PC-9 (cell line): Measurements from ENCODE around the gene STRA6. TPM values are rescaled to one million over a fixed set of nuclear protein-coding genes. Genes with fewer than 3 reads are reported as not detected.

Source experiments
- Bru-seq: library from RNA; stranded (reverse); fragments of 400-500 nt; gene quantifications from one replicate; lab custom pipeline; 2021; lab: Mats Ljungman, UMichigan
- BruChase-seq, 2 experiments: library from RNA; stranded (reverse); fragments of 400-500 nt; gene quantifications; one replicate each; lab custom pipeline; 2021; lab: Mats Ljungman, UMichigan
- BruUV-seq: library from RNA; stranded (reverse); fragments of 400-500 nt; replicated peaks from 2 replicates; lab custom pipeline; 2021; lab: Mats Ljungman, UMichigan
- CTCF ChIA-PET: fragments of 300-600 bp; sonication (Branson Sonifier 250); formaldehyde crosslinking; loops from one replicate; lab custom pipeline; 2022; ENCODE audit warnings: antibody characterized with exemption; lab: Charles Lee
- POLR2A ChIA-PET: fragments of 300-600 bp; sonication (Branson Sonifier 250); formaldehyde crosslinking; loops from one replicate; lab custom pipeline; 2022; ENCODE audit warnings: antibody characterized with exemption; ENCODE audit not compliant: unreplicated experiment; lab: Charles Lee
- DNase-seq, 2 experiments: peaks; one replicate each; pipeline versions ENCODE4 v3.0.0 to v3.0.0-alpha.2; 2015 to 2022; ENCODE audit warnings: mixed read lengths in 1 of 2
- H2AFZ ChIP-seq: fragments of 200-600 bp; sonication (generic); 2 replicates; pipeline ENCODE4 v1.8.1; 2017; ENCODE audit warnings: antibody characterized with exemption
- H3F3A ChIP-seq: fragments of 200-600 bp; sonication (generic); 2 replicates; pipeline ENCODE4 v1.8.1; 2017; ENCODE audit warnings: antibody characterized with exemption, mild to moderate bottlenecking, low read depth; ENCODE audit not compliant: insufficient read depth
- H3K27ac ChIP-seq: fragments of 200-600 bp; sonication (generic); 2 replicates; pipeline ENCODE4 v1.6.1; 2016; ENCODE audit warnings: mixed run types
- H3K27me3 ChIP-seq: fragments of 200-600 bp; sonication (generic); 2 replicates; pipeline ENCODE4 v1.6.1; 2016; ENCODE audit warnings: low read depth, mixed run types; ENCODE audit not compliant: insufficient read depth
- H3K36me3 ChIP-seq: fragments of 200-600 bp; sonication (generic); 2 replicates; pipeline ENCODE4 v1.6.1; 2016; ENCODE audit warnings: low read depth, mixed run types
- H3K4me1 ChIP-seq: fragments of 200-600 bp; sonication (generic); replicated peaks from 2 replicates; pipeline ENCODE4 v1.6.1; 2016; ENCODE audit warnings: mixed run types; ENCODE audit not compliant: insufficient read depth
- H3K4me2 ChIP-seq: fragments of 200-600 bp; sonication (generic); 2 replicates; pipeline ENCODE4 v1.6.1; 2017; ENCODE audit warnings: mixed run types
- H3K4me3 ChIP-seq: fragments of 200-600 bp; sonication (generic); 2 replicates; pipeline ENCODE4 v1.6.1; 2016; ENCODE audit warnings: mixed run types
- H3K79me2 ChIP-seq: fragments of 200-600 bp; sonication (generic); 2 replicates; pipeline ENCODE4 v1.6.1; 2017; ENCODE audit warnings: low read depth, mixed run types
- H3K9me2 ChIP-seq: fragments of 200-600 bp; sonication (generic); 2 replicates; pipeline ENCODE4 v1.8.1; 2017; ENCODE audit warnings: mild to moderate bottlenecking; ENCODE audit not compliant: insufficient read depth
- H3K9me3 ChIP-seq: fragments of 200-600 bp; sonication (generic); 2 replicates; pipeline ENCODE4 v1.8.1; 2016; ENCODE audit warnings: low read depth; ENCODE audit not compliant: insufficient read depth
- H4K20me1 ChIP-seq: fragments of 200-600 bp; sonication (generic); 2 replicates; pipeline ENCODE4 v1.8.1; 2017; ENCODE audit not compliant: insufficient read depth
- CTCF ChIP-seq: fragments of 200-600 bp; sonication (generic); conservative IDR thresholded peaks from 2 replicates; pipeline ENCODE4 v1.6.1; 2017; ENCODE audit warnings: mixed run types, antibody characterized with exemption, mild to moderate bottlenecking, moderate library complexity
- EZH2 ChIP-seq: fragments of 200-600 bp; sonication (generic); IDR thresholded peaks from 2 replicates; pipeline ENCODE4 v1.8.0; 2017; ENCODE audit warnings: antibody characterized with exemption, low read depth
- intact Hi-C: fragments of 100-400 bp; cut with micrococcal nuclease; formaldehyde crosslinking; loops from one replicate; pipeline ENCODE4 v1.10.0; 2022; ENCODE audit not compliant: unreplicated experiment
- long read RNA-seq: library from polyadenylated mRNA; stranded (forward); transcript quantifications from one replicate; pipeline ENCODE4 v2.0.0, GENCODE V29; 2022
- total RNA-seq: library from RNA; stranded (reverse); gene quantifications from 2 replicates; pipeline ENCODE4 v1.2.3, GENCODE V29; 2021

Gene STRA6
- total RNA-seq (64.9 and 83.6 TPM in 2 replicates), Bru-seq, nascent RNA (percentile 48 among the genes with signal in this experiment), BruChase-seq, experiment 1, labeled RNA remaining after a 2-hour chase (percentile 62 among the genes with signal in this experiment), BruChase-seq, experiment 2, labeled RNA remaining after a 6-hour chase (percentile 55 among the genes with signal in this experiment)
- long read RNA-seq, transcript STRA6-202 (19 exons, 2,800 nt): major isoform, 22 of 103 reads
- long read RNA-seq, transcript STRA6-209 (19 exons, 2,565 nt): major isoform, 22 of 103 reads
- long read RNA-seq, partial matches to known transcripts: 25 of 103 reads
- long read RNA-seq, other reads (novel, unspliced or antisense): 30 of 103 reads

- H3K9me2 ChIP-seq: no peaks in the 10 kb centered on the region
- ChIA-PET CTCF (interaction anchor here (0.6 to 0.9 kb wide), 5 partner anchors 12 to 105 kb away, joined by 3 to 12 read pairs (median 4); no protein-coding TSS in a partner anchor), POLR2A (interaction anchor here (0.6 to 1.1 kb wide), 5 partner anchors 13 to 37 kb away, joined by 3 to 6 read pairs (median 5); no protein-coding TSS in a partner anchor)
- TSS peak; percentile 83 for BruUV-seq
- peaks cover 63% of the 10 kb centered on the region for H3K79me2 ChIP-seq
- 0 out of 2 replicates have a peak, but pooled peaks cover 11% of the 10 kb centered on the region for H3K36me3 ChIP-seq
- peak within 1 kb of the TSS; percentile 73 for H3K4me3 ChIP-seq
- peak; percentile 86 to 91 for DNase-seq
- 0 out of 2 replicates have a peak within 1 kb of the TSS, but pooled peaks have one; percentile 9 for H2AFZ ChIP-seq
- H3K9me3 ChIP-seq: no peaks in the 10 kb centered on the region
- peaks cover 79% of the 10 kb centered on the region for H3K4me1 ChIP-seq
- no peaks in the 10 kb centered on the region for H4K20me1 ChIP-seq
- H3K4me2 ChIP-seq: peak within 1 kb of the TSS; percentile 96
- H3K27ac ChIP-seq: peak within 1 kb of the TSS; percentile 95
- TF ChIP-seq EZH2 (no peak), CTCF (peak; percentile 39; the same call in 1 of the 2 replicates)
- H3K27me3 ChIP-seq: no peaks in the 10 kb centered on the region
- intact Hi-C loops: loop anchor here (2.0 to 10.0 kb wide), 3 partner anchors 76 to 218 kb away; no protein-coding TSS in a partner anchor
- peaks cover 56% of the 10 kb centered on the region for H3F3A ChIP-seq
Observed at GRCh38 chr15:74202452-74203401, at the start of gene STRA6. STRA6 (minus strand) TSS chr15:74202787; CDS start chr15:74202267, 520 bp downstream.

GRCh38 chr15:74252291-74252690 is 49.7 kb upstream of the STRA6 start:
- no TSS peak for BruUV-seq
- H3K4me3 ChIP-seq: no peak overlapping the region
- intact Hi-C loops: no loop called here
- no peak overlapping the region for H2AFZ ChIP-seq
- TF ChIP-seq EZH2 (no peak), CTCF (no peak)
- 0 out of 2 replicates have a peak, but pooled peaks cover 8% of the 10 kb centered on the region for H3K4me1 ChIP-seq
- H4K20me1 ChIP-seq: no peaks in the 10 kb centered on the region
- ChIA-PET POLR2A (no interaction called here), CTCF (interaction anchor here (0.6 to 1.7 kb wide), 2 partner anchors 12 to 383 kb away, joined by 3 to 5 read pairs; no protein-coding TSS in a partner anchor)
- no peaks in the 10 kb centered on the region for H3K9me2 ChIP-seq
- H3K9me3 ChIP-seq: no peaks in the 10 kb centered on the region
- H3K4me2 ChIP-seq: no peak overlapping the region
- H3K36me3 ChIP-seq: no peaks in the 10 kb centered on the region
- no peak overlapping the region for H3K27ac ChIP-seq
- no peak for DNase-seq
- H3K79me2 ChIP-seq: no peaks in the 10 kb centered on the region
- peaks cover 6% of the 10 kb centered on the region; the same call in 1 of the 2 replicates for H3K27me3 ChIP-seq
- H3F3A ChIP-seq: peaks cover 3% of the 10 kb centered on the region; the same call in 1 of the 2 replicates
